Measurements from ENCODE around the gene FBXW12. TPM values are rescaled to one million over a fixed set of nuclear protein-coding genes. Genes with fewer than 3 reads are reported as not detected.

The FBXW12 gene
- total and polyA plus RNA-seq, 2 of the 8 experiments (the other 6 are each of a cell fraction or from before 2014, with no cell fraction given): 0.35 to 0.85 TPM

GRCh38 chr3:48425281-48425812, 53.3 kb downstream of the FBXW12 start:
- Histone ChIP-seq H3K9ac (replicated peaks in 1 of 4; ENCODE audit: extremely low read depth in 1 of 4, low read depth in 3 of 4, low read length in 3 of 4) (peak overlapping the region in 1 of 4 experiments; percentile 20; a peak in 1 of 7 replicates), H4K5ac (ENCODE audit: insufficient read length, low read depth, low read length) (no peak overlapping the region), H4K20me1 (replicated peaks in 1 of 2; ENCODE audit: control insufficient read depth in 1 of 2, insufficient read depth in 2 of 2, low read length in 2 of 2) (peaks cover 27 to 45% of the 10 kb centered on the region in 2 experiments), H2BK12ac (ENCODE audit: low read depth, low read length) (no peak overlapping the region), H3K4me3 (ENCODE audit: extremely low read depth in 1 of 4, insufficient read depth in 2 of 4, low read depth in 3 of 4, low read length in 4 of 4) (no peak overlapping the region), H2AK5ac (ENCODE audit: low read depth, low read length) (no peak overlapping the region), H2BK120ac (replicated peaks; ENCODE audit: low read depth, low read length) (no peak overlapping the region), H3K4ac (replicated peaks; ENCODE audit: insufficient read length, low read depth, low read length) (no peak overlapping the region), H3K27ac (ENCODE audit: low read depth, low read length) (0 out of 2 replicates have a peak overlapping the region, but pooled peaks have one; percentile 16), H2AFZ (ENCODE audit: low read length) (no peak overlapping the region), H3K14ac (ENCODE audit: insufficient read length) (no peak overlapping the region), H2BK20ac (ENCODE audit: low read length) (no peak overlapping the region), H2BK15ac (ENCODE audit: low read length) (no peak overlapping the region), H3K27me3 (replicated peaks in 1 of 4; ENCODE audit: control insufficient read depth in 3 of 4, extremely low read depth in 1 of 4, insufficient read depth in 3 of 4, low read length in 3 of 4) (no peaks in the 10 kb centered on the region), H4K91ac (replicated peaks; ENCODE audit: insufficient read length, low read length) (no peak overlapping the region), H3K79me2 (ENCODE audit: control insufficient read depth in 1 of 2, insufficient read depth in 2 of 2, low read length in 2 of 2) (peaks cover 32 to 72% of the 10 kb centered on the region in 2 experiments), H3K23ac (ENCODE audit: insufficient read length) (no peak overlapping the region), H3K4me2 (ENCODE audit: insufficient read depth in 1 of 2, low read depth in 2 of 2, low read length in 2 of 2) (no peak overlapping the region; a peak in 1 of 4 replicates), H2BK5ac (ENCODE audit: low read depth, low read length) (no peak overlapping the region; the same call in 1 of the 2 replicates), H3K79me1 (ENCODE audit: low read depth, low read length) (peaks cover 46% of the 10 kb centered on the region), H3K23me2 (ENCODE audit: low read depth, low read length) (peaks cover 7% of the 10 kb centered on the region), H3K18ac (ENCODE audit: extremely low read depth, low read length) (no peak overlapping the region), H3K56ac (replicated peaks; ENCODE audit: insufficient read length, low read depth, low read length) (no peak overlapping the region), H4K8ac (ENCODE audit: extremely low read depth, insufficient read depth, low read length) (no peak overlapping the region), H3K4me1 (replicated peaks in 1 of 4; ENCODE audit: control insufficient read depth in 3 of 4, insufficient read depth in 4 of 4, low read length in 3 of 4) (peaks cover 3 to 34% (median 14%) of the 10 kb centered on the region in 4 experiments), H3K36me3 (ENCODE audit: control insufficient read depth in 2 of 4, insufficient read depth in 4 of 4, low read length in 3 of 4) (peaks cover 5 to 11% (median 7%) of the 10 kb centered on the region in 4 experiments; a peak in 6 of 8 replicates), H3K9me3 (ENCODE audit: insufficient read depth in 2 of 2, low read depth in 1 of 2, low read length in 1 of 2) (no peaks in the 10 kb centered on the region)
- ChIA-PET POLR2A (ENCODE audit: partially characterized antibody) (interaction anchor here (0.9 to 31.5 kb wide), 5 partner anchors 10 to 287 kb away, joined by 3 to 650 read pairs (median 88); partner anchors contain the start of genes ATRIP, CCDC51 and TMA7), CTCF (ENCODE audit: partially characterized antibody) (interaction anchor here (0.6 to 2.9 kb wide), 3 partner anchors 9 to 24 kb away, joined by 3 to 28 read pairs (median 3); no protein-coding TSS in a partner anchor)
- FAIRE-seq: no peak
- 85% methylated on average over 10 of the region's 13 CpGs; no CpG with 5 or more reads in 1 of the 2 experiments for WGBS, 2 experiments (ENCODE audit: extremely low coverage in 1 of 2, insufficient coverage in 1 of 2, insufficient read length in 1 of 2, insufficient replicate concordance in 2 of 2, low coverage in 1 of 2, low lambda C conversion rate in 2 of 2, missing lambda C conversion rate in 1 of 2)
- no peak for DNase-seq (ENCODE audit: low read depth in 1 of 2, low spot score in 2 of 2)
- TF ChIP-seq E2F6 (IDR thresholded peaks at IDR 0.05): peak; percentile 80
- peak; percentile 43; the same call in 1 of the 2 replicates for TF ChIP-seq MAX (IDR thresholded peaks at IDR 0.05)
- no peak for TF ChIP-seq EP300 (IDR thresholded peaks at IDR 0.05; ENCODE audit: borderline replicate concordance in 1 of 2, low read depth in 2 of 2, low read length in 2 of 2)

All from H1 (cell line).